ENCODE data around the gene RBM18. TPM values are rescaled to one million over a fixed set of nuclear protein-coding genes. Genes with fewer than 3 reads are reported as not detected.

The RBM18 gene
- total RNA-seq, 1 donor from 2014 or later = 12.9 TPM

GRCh38 chr9:122226758-122227574 lies 37.7 kb downstream of the RBM18 start:
- H3K4me1 Mint-ChIP-seq = peaks cover 20% of the 10 kb centered on the region

GRCh38 chr9:122226142-122226757 lies 38.4 kb downstream of the RBM18 start:
- Histone ChIP-seq H3K79me2 (ENCODE audit: low read depth) (no peaks in the 10 kb centered on the region), H3K27ac (no peak overlapping the region), H3K9ac (no peak overlapping the region), H3K36me3 (no peaks in the 10 kb centered on the region), H3K27me3 (peaks cover 100% of the 10 kb centered on the region), H3F3A (ENCODE audit: low read depth) (peaks cover 12% of the 10 kb centered on the region), H3K4me1 (peaks cover 19% of the 10 kb centered on the region), H3K9me3 (ENCODE audit: low read depth) (no peaks in the 10 kb centered on the region), H3K4me2 (no peak overlapping the region), H3K4me3 (no peak overlapping the region), H4K20me1 (ENCODE audit: low read depth) (peaks cover 73% of the 10 kb centered on the region), H2AFZ (replicated peaks) (no peak overlapping the region)
- Mint-ChIP-seq H3K4me3 (peak overlapping the region; percentile 70), H3K27ac (no peak overlapping the region), H3K36me3 (no peaks in the 10 kb centered on the region), H3K27me3 (ENCODE audit: insufficient read depth, low read depth) (peaks cover 67% of the 10 kb centered on the region), H3K9me3 (peaks cover 10% of the 10 kb centered on the region), H3K4me1 (peaks cover 22% of the 10 kb centered on the region)
- peak; percentile 56 for DNase-seq (ENCODE audit: low spot score)
- peak; percentile 97 for TF ChIP-seq EZH2 (IDR thresholded peaks at IDR 0.05)
- TF ChIP-seq EZH2phosphoT487 (IDR thresholded peaks at IDR 0.05) = peak; percentile 95
- TF ChIP-seq CTCF (IDR thresholded peaks at IDR 0.05) = no peak

More at GRCh38 chr9:122226758-122227574, 37.7 kb downstream of the RBM18 start:
- no peaks in the 10 kb centered on the region for H3K79me2 ChIP-seq (ENCODE audit: low read depth)
- H4K20me1 ChIP-seq (ENCODE audit: low read depth) = peaks cover 65% of the 10 kb centered on the region
- Mint-ChIP-seq H3K36me3 (no peaks in the 10 kb centered on the region), H3K27ac (no peak overlapping the region), H3K27me3 (ENCODE audit: insufficient read depth, low read depth) (peaks cover 66% of the 10 kb centered on the region), H3K4me3 (peak overlapping the region; percentile 70), H3K9me3 (peaks cover 10% of the 10 kb centered on the region)
- H3K9ac ChIP-seq = no peak overlapping the region
- no peak overlapping the region for H3K27ac ChIP-seq
- H3K9me3 ChIP-seq (ENCODE audit: low read depth) = no peaks in the 10 kb centered on the region
- TF ChIP-seq CTCF (IDR thresholded peaks at IDR 0.05) (no peak), EZH2phosphoT487 (IDR thresholded peaks at IDR 0.05) (peak; percentile 32), EZH2 (IDR thresholded peaks at IDR 0.05) (peak; percentile 95)
- H3K4me1 ChIP-seq = peaks cover 16% of the 10 kb centered on the region
- peaks cover 100% of the 10 kb centered on the region for H3K27me3 ChIP-seq
- H3K4me3 ChIP-seq = peak overlapping the region; percentile 29
- no peak overlapping the region for H2AFZ ChIP-seq (replicated peaks)
- no peaks in the 10 kb centered on the region for H3K36me3 ChIP-seq
- peak overlapping the region; percentile 95 for H3K4me2 ChIP-seq
- H3F3A ChIP-seq (ENCODE audit: low read depth) = peaks cover 9% of the 10 kb centered on the region
- DNase-seq (ENCODE audit: low spot score) = peak; percentile 84

GRCh38 chr9:122225312-122226141 lies 39.1 kb downstream of the RBM18 start:
- peaks cover 73% of the 10 kb centered on the region for H3K27me3 Mint-ChIP-seq (ENCODE audit: insufficient read depth, low read depth)
- H3K27ac ChIP-seq = no peak overlapping the region
- peak overlapping the region; percentile 65 for H3K4me3 Mint-ChIP-seq
- no peaks in the 10 kb centered on the region for H3K36me3 Mint-ChIP-seq
- H4K20me1 ChIP-seq (ENCODE audit: low read depth) = peaks cover 80% of the 10 kb centered on the region
- TF ChIP-seq CTCF (IDR thresholded peaks at IDR 0.05) (no peak), EZH2phosphoT487 (IDR thresholded peaks at IDR 0.05) (no peak), EZH2 (IDR thresholded peaks at IDR 0.05) (no peak)
- H3K36me3 ChIP-seq = no peaks in the 10 kb centered on the region
- no peak overlapping the region for H3K4me3 ChIP-seq
- peaks cover 26% of the 10 kb centered on the region for H3K4me1 Mint-ChIP-seq
- no peaks in the 10 kb centered on the region for H3K9me3 ChIP-seq (ENCODE audit: low read depth)
- no peak overlapping the region for H3K9ac ChIP-seq
- H3K79me2 ChIP-seq (ENCODE audit: low read depth) = no peaks in the 10 kb centered on the region
- H3K4me2 ChIP-seq = no peak overlapping the region
- no peak overlapping the region for H3K27ac Mint-ChIP-seq
- no peak for DNase-seq (ENCODE audit: low spot score)
- peaks cover 27% of the 10 kb centered on the region for H3K4me1 ChIP-seq
- H3F3A ChIP-seq (ENCODE audit: low read depth) = peaks cover 12% of the 10 kb centered on the region
- H2AFZ ChIP-seq (replicated peaks) = no peak overlapping the region
- peaks cover 100% of the 10 kb centered on the region for H3K27me3 ChIP-seq
- peaks cover 10% of the 10 kb centered on the region for H3K9me3 Mint-ChIP-seq
